ENCODE results near the gene DHX40.

DNA sequence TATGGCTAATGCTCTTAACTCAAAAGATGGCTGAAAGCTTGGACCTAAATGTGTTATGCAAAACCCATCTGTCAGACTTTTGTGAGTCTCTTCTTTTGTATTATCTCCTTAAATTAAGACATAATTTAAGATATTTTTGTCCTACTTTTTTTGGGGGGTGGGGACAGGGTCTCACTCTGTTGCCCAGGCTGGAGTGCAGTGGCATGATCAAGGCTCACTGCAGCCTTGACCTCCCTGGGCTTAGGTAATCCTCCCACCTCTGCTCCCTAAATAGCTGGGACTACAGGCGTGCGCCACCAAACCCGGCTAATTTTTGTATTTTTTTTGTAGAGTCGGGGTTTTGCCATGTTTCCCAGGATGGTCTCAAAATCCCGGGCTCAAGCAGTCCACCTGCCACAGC lies 61.3 kb downstream of the DHX40 start:
- TF ChIP-seq, protein P1, sequence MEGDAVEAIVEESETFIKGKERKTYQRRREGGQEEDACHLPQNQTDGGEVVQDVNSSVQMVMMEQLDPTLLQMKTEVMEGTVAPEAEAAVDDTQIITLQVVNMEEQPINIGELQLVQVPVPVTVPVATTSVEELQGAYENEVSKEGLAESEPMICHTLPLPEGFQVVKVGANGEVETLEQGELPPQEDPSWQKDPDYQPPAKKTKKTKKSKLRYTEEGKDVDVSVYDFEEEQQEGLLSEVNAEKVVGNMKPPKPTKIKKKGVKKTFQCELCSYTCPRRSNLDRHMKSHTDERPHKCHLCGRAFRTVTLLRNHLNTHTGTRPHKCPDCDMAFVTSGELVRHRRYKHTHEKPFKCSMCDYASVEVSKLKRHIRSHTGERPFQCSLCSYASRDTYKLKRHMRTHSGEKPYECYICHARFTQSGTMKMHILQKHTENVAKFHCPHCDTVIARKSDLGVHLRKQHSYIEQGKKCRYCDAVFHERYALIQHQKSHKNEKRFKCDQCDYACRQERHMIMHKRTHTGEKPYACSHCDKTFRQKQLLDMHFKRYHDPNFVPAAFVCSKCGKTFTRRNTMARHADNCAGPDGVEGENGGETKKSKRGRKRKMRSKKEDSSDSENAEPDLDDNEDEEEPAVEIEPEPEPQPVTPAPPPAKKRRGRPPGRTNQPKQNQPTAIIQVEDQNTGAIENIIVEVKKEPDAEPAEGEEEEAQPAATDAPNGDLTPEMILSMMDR (conservative IDR thresholded peaks at IDR 0.05; ENCODE audit: low read depth, low read length): no peak
- TF ChIP-seq EZH2 (IDR thresholded peaks at IDR 0.05; ENCODE audit: borderline replicate concordance, low read depth, low read length, poor library complexity, severe bottlenecking): no peak

Data from A673 (cell line).